ENCODE results near the gene WDFY4.

WDFY4 gene

GRCh38 chr10:48819783-48820182 lies 135.1 kb downstream of the WDFY4 start:
- no peak for DNase-seq

- DNase-seq = no peak
Observed at GRCh38 chr10:48820231-48820630, 135.6 kb downstream of the WDFY4 start.

GRCh38 chr10:48820699-48821098 lies 136.0 kb downstream of the WDFY4 start:
- no peak for DNase-seq

- DNase-seq = no peak
Observed at GRCh38 chr10:48821111-48821510, 136.4 kb downstream of the WDFY4 start.

GRCh38 chr10:48821692-48822091 lies 137.0 kb downstream of the WDFY4 start:
- no peak for DNase-seq

GRCh38 chr10:48833674-48834073 lies 149.0 kb downstream of the WDFY4 start:
- DNase-seq = no peak

- no peak for DNase-seq
Observed at GRCh38 chr10:48834189-48834965, 149.7 kb downstream of the WDFY4 start.

GRCh38 chr10:48835781-48836180 lies 151.1 kb downstream of the WDFY4 start:
- no peak for DNase-seq

GRCh38 chr10:48836605-48837004 lies 151.9 kb downstream of the WDFY4 start:
- no peak for DNase-seq

- DNase-seq = no peak
Observed at GRCh38 chr10:48838834-48839233, 154.2 kb downstream of the WDFY4 start.

- DNase-seq = no peak
Observed at GRCh38 chr10:48839809-48840679, 155.4 kb downstream of the WDFY4 start.

GRCh38 chr10:48842231-48842630 lies 157.6 kb downstream of the WDFY4 start:
- no peak for DNase-seq

- DNase-seq = no peak
Observed at GRCh38 chr10:48843198-48843597, 158.5 kb downstream of the WDFY4 start.

GRCh38 chr10:48844616-48845015 lies 159.9 kb downstream of the WDFY4 start:
- DNase-seq = no peak

GRCh38 chr10:48845512-48845911 lies 160.8 kb downstream of the WDFY4 start:
- no peak for DNase-seq

GRCh38 chr10:48847691-48848090 lies 163.0 kb downstream of the WDFY4 start:
- no peak for DNase-seq

- DNase-seq = no peak
Observed at GRCh38 chr10:48856855-48857254, 172.2 kb downstream of the WDFY4 start.

- no peak for DNase-seq
Observed at GRCh38 chr10:48872234-48872633, 187.6 kb downstream of the WDFY4 start.

GRCh38 chr10:48878091-48878490 lies 193.4 kb downstream of the WDFY4 start:
- no peak for DNase-seq

- peak in 1 of 14 donors; percentile 69 for DNase-seq
Observed at GRCh38 chr10:48879451-48879850, 194.8 kb downstream of the WDFY4 start.

- peak in 1 of 14 donors; percentile 75 for DNase-seq
Observed at GRCh38 chr10:48880016-48880705, 195.5 kb downstream of the WDFY4 start.

GRCh38 chr10:48881937-48882336 lies 197.3 kb downstream of the WDFY4 start:
- DNase-seq = no peak

GRCh38 chr10:48882881-48883280 lies 198.2 kb downstream of the WDFY4 start:
- no peak for DNase-seq
